ENCODE measurements around the gene DIO3.

Gene DIO3

DNA sequence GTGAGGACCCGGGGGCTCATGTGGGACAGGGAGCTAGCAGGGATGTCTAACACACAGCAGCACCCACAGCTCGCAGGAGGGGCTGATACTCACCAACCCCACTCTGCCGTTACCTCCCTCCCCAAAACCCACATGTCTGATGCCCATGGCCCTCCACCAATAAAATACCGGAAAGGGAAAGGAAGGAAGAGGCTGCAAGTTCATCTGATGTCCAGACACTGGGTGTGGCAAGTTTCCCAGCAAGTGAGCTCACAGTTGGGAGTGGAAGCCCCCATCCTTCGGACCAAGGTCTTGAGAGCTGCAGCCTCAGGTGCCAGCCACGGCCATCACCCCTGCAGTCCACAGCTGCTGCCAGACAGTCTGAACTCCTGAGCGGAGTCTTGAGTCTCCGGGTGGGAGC is 39.3 kb upstream of the DIO3 start:
- TF ChIP-seq, protein P1, sequence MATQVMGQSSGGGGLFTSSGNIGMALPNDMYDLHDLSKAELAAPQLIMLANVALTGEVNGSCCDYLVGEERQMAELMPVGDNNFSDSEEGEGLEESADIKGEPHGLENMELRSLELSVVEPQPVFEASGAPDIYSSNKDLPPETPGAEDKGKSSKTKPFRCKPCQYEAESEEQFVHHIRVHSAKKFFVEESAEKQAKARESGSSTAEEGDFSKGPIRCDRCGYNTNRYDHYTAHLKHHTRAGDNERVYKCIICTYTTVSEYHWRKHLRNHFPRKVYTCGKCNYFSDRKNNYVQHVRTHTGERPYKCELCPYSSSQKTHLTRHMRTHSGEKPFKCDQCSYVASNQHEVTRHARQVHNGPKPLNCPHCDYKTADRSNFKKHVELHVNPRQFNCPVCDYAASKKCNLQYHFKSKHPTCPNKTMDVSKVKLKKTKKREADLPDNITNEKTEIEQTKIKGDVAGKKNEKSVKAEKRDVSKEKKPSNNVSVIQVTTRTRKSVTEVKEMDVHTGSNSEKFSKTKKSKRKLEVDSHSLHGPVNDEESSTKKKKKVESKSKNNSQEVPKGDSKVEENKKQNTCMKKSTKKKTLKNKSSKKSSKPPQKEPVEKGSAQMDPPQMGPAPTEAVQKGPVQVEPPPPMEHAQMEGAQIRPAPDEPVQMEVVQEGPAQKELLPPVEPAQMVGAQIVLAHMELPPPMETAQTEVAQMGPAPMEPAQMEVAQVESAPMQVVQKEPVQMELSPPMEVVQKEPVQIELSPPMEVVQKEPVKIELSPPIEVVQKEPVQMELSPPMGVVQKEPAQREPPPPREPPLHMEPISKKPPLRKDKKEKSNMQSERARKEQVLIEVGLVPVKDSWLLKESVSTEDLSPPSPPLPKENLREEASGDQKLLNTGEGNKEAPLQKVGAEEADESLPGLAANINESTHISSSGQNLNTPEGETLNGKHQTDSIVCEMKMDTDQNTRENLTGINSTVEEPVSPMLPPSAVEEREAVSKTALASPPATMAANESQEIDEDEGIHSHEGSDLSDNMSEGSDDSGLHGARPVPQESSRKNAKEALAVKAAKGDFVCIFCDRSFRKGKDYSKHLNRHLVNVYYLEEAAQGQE (IDR thresholded peaks at IDR 0.05; ENCODE audit: insufficient read depth in 1 of 2, low read depth in 2 of 2, low read length in 2 of 2) = no peak
- no peak for TF ChIP-seq FOXP2 (optimal IDR thresholded peaks at IDR 0.05; ENCODE audit: borderline replicate concordance, extremely low read depth, extremely low read length, insufficient read depth)
- TF ChIP-seq TAF1 (IDR thresholded peaks at IDR 0.05; ENCODE audit: borderline replicate concordance, insufficient read depth, low read length) = no peak
- no peak for TF ChIP-seq POLR2AphosphoS5 (IDR thresholded peaks at IDR 0.05; ENCODE audit: low read depth, low read length)
- TF ChIP-seq SIN3A (IDR thresholded peaks at IDR 0.05; ENCODE audit: borderline replicate concordance, insufficient read depth, low read length) = no peak

DNA sequence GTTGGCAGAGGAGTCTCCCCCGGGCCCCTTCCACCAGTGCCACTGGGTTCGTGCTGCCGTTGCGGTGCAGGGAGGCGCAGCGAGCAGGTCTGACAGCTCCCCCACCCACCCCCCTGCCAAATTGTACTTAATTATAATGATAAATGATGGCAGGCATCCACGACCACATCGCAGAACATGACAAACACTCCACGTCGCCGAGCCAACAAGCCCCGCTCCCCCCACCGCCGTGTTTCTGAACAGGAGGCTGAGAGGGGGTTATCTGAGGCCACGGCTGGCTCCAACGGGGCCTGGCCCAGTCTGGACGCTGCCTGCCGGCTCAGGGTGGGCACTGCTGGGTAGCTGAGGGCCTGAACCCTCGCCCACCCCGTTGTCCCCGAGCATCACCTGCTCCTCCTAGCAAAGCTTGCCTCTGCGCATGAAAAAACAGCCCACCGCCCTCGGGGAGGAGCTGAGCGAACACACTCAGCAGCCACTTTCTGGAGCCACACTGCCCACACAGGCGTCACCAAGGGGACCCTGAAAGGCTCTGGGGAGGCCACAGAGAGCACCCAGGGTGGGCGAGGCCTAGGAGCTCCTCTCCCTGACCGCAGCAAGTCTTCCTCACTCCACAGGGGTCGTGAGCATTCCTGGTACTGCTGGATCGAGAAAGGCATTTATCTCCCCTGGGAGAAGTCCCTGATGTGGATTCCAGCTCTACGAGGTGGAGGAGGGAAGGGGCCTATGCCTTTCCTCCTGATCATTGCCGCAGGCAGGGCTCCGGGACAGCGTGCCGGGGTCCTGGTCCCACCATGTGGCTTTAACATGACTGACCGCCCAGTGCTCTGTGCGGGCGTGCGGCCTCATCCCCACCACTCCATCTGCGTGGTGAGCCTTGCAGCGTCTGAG is 35.4 kb upstream of the DIO3 start:
- TF ChIP-seq FOXP2 (optimal IDR thresholded peaks at IDR 0.05; ENCODE audit: borderline replicate concordance, extremely low read depth, extremely low read length, insufficient read depth) = no peak
- no peak for TF ChIP-seq TAF1 (IDR thresholded peaks at IDR 0.05; ENCODE audit: borderline replicate concordance, insufficient read depth, low read length)
- no peak for TF ChIP-seq POLR2AphosphoS5 (IDR thresholded peaks at IDR 0.05; ENCODE audit: low read depth, low read length)
- TF ChIP-seq, protein P1 (IDR thresholded peaks at IDR 0.05; ENCODE audit: insufficient read depth in 1 of 2, low read depth in 2 of 2, low read length in 2 of 2) = no peak
- TF ChIP-seq SIN3A (IDR thresholded peaks at IDR 0.05; ENCODE audit: borderline replicate concordance, insufficient read depth, low read length) = no peak

DNA sequence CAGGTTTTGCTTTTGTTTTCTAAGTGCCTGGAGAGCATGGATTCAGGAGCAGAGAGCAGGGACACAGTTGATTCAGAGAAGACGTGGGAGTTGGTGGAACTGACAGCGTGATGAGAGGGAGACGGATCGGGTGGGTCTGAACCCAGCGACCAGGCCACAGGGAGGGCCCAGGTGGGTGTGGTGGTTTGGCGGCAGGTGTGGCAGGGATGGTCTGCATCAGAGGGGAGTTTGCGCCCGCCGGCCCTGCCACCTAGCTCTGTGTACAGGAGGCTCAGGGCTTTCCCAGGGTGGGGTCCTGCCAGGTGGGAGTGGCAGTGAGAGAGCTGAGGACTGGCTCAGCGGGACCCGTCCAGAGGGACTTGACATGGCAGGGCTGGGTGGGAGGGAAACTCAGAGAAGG is 33.3 kb upstream of the DIO3 start:
- TF ChIP-seq FOXP2 (optimal IDR thresholded peaks at IDR 0.05; ENCODE audit: borderline replicate concordance, extremely low read depth, extremely low read length, insufficient read depth) = no peak
- TF ChIP-seq, protein P1 (IDR thresholded peaks at IDR 0.05; ENCODE audit: insufficient read depth in 1 of 2, low read depth in 2 of 2, low read length in 2 of 2) = no peak
- TF ChIP-seq SIN3A (IDR thresholded peaks at IDR 0.05; ENCODE audit: borderline replicate concordance, insufficient read depth, low read length) = no peak
- no peak for TF ChIP-seq POLR2AphosphoS5 (IDR thresholded peaks at IDR 0.05; ENCODE audit: low read depth, low read length)
- TF ChIP-seq TAF1 (IDR thresholded peaks at IDR 0.05; ENCODE audit: borderline replicate concordance, insufficient read depth, low read length) = no peak

DNA sequence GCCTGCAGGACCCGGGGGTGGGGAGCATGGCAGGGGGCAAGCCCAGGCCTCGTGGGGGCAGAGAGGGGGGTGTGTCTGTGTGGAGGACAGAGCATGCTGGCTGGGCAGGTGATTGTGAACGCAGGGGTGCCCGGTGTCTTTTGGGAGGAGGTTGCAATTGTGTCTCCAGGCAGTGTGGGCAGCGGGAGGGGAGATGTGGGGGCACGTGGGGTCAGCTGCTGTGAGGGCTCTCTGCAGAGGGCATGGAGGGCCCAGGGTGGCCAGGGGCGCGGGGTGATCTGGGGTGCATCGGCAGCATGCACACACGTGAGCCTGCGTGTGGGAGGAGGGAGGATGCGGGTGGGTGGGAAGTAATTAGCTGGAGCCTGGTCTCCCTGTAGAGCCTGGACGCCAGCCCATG is 32.2 kb upstream of the DIO3 start:
- TF ChIP-seq FOXP2 (optimal IDR thresholded peaks at IDR 0.05; ENCODE audit: borderline replicate concordance, extremely low read depth, extremely low read length, insufficient read depth) (no peak), SIN3A (IDR thresholded peaks at IDR 0.05; ENCODE audit: borderline replicate concordance, insufficient read depth, low read length) (no peak), TAF1 (IDR thresholded peaks at IDR 0.05; ENCODE audit: borderline replicate concordance, insufficient read depth, low read length) (no peak), POLR2AphosphoS5 (IDR thresholded peaks at IDR 0.05; ENCODE audit: low read depth, low read length) (no peak)
- TF ChIP-seq, protein P1 (IDR thresholded peaks at IDR 0.05; ENCODE audit: insufficient read depth in 1 of 2, low read depth in 2 of 2, low read length in 2 of 2) = no peak

Data from PFSK-1 (cell line).